Stimulated activated CD8-positive, alpha-beta memory T cell treated with anti-CD3 and anti-CD28 coated beads, Interleukin-12 subunit alpha, Interleukin-12 subunit beta, amount 100 ng/mL, for 24 hours (primary cell): ENCODE results near the gene SCGB2A2.

Experiments
- DNase-seq: peaks from one replicate; pipeline ENCODE4 v3.0.0-alpha.2; 2020; ENCODE audit errors: extremely low read depth

SCGB2A2 gene

GRCh38 chr11:62306227-62306626 is 36.3 kb downstream of the SCGB2A2 start:
- DNase-seq, result no peak

GRCh38 chr11:62307950-62308349 is 38.0 kb downstream of the SCGB2A2 start:
- no peak for DNase-seq

DNA sequence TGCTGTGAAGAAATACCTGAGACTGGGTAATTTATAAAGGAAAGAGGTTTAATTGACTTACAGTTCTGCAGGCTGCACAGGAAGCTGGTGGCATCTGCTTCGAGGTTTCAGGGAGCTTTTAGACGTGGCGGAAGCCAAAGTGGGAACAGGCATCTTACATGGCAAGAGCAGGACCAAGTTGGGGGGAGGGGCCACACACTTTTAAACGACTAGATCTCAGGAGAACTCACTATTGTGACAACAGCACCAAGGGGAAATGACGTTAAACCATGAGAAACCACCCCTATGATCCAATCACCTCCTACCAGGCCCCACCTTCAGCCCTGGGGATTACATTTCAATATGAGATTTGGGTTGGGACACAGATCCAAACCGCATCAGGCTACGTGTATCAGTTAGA is 40.0 kb downstream of the SCGB2A2 start:
- DNase-seq, result no peak

DNA sequence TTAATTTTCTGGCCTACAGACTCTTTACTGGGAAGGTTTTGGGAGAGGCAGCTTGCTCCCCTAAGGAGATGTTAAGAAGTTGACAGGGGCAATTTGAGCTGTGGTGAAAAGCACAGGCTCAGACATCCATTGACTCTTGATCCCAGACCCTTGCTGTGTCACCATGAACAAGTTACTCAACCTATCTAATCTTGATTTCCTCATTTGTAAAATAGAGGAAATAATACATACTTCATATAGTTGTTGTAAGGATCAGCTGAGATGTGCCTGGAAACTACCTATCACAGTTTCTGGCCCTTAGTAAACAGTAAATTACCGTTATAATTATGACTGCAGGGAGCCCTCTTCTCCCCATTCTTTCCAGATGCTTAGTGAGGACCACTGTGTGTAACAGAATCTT is 45.5 kb downstream of the SCGB2A2 start:
- DNase-seq, result no peak

DNA sequence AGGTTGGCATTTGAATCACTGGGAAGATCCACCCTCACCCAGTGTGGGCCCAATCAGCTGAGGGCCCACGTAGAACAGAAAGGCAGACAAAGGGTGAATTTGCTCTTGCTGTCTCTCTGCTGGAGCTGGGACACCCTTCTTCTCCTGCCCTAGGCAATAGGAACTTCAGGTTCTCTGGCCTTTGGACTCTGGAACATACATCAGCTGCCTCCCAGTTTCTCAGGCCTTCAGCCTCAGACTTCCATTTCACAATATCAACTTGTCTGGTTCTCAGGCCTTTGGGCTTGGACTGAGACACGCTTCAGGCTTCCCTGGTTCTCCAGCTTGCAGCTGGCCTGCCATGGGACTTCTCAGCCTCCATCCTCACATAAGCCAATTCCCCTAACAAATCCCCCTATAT is 52.6 kb downstream of the SCGB2A2 start:
- DNase-seq, result no peak
